Keratinocyte (primary cell): ENCODE measurements around the gene AGFG1. TPM values are rescaled to one million over a fixed set of nuclear protein-coding genes. Genes with fewer than 3 reads are reported as not detected.

ENCODE experiments used
- DNase-seq: peaks from one replicate; pipeline ENCODE4 v3.0.0-alpha.2; 2011; ENCODE audit warnings: low read depth, missing footprints, low spot score
- FAIRE-seq: peaks from 2 replicates; lab custom pipeline; 2011; peaks lifted over from hg19 to GRCh38; lab: Jason Lieb, UNC
- H2AFZ ChIP-seq: 2 replicates; pipeline ENCODE4 v1.6.0; 2012; ENCODE audit warnings: low read length, control low read depth, inconsistent platforms; ENCODE audit not compliant: control insufficient read depth
- H3K27ac ChIP-seq: 2 replicates; pipeline ENCODE4 v1.5.1; 2011; ENCODE audit warnings: low read length; ENCODE audit not compliant: control insufficient read depth, insufficient read depth
- H3K27me3 ChIP-seq: 3 replicates; pipeline ENCODE4 v1.6.0; 2011; ENCODE audit warnings: low read length; ENCODE audit not compliant: control insufficient read depth, insufficient read depth; ENCODE audit errors: extremely low read depth
- H3K36me3 ChIP-seq, 2 experiments: 2 replicates in 1 of 2; 3 replicates in 1 of 2; pipeline ENCODE4 v1.5.1; 2011; ENCODE audit warnings: low read length in 2 of 2, mild to moderate bottlenecking in 1 of 2; ENCODE audit not compliant: control insufficient read depth in 2 of 2, insufficient read depth in 2 of 2; ENCODE audit errors: extremely low read depth in 1 of 2
- H3K4me1 ChIP-seq: 3 replicates; pipeline ENCODE4 v1.5.1; 2011; ENCODE audit warnings: low read length; ENCODE audit not compliant: control insufficient read depth, insufficient read depth; ENCODE audit errors: extremely low read depth
- H3K4me2 ChIP-seq: 3 replicates; pipeline ENCODE4 v1.6.0; 2011; ENCODE audit warnings: low read depth, low read length; ENCODE audit not compliant: control insufficient read depth, insufficient read depth; ENCODE audit errors: extremely low read depth
- H3K4me3 ChIP-seq, 3 experiments: fragments of 200-600 bp in 1 of 3; sonication (generic) in 1 of 3; 2 replicates in 2 of 3; 3 replicates in 1 of 3; pipeline ENCODE4 v1.5.1; 2011 to 2016; ENCODE audit warnings: low read length in 3 of 3, mild to moderate bottlenecking in 3 of 3, control low read depth in 2 of 3, inconsistent platforms in 1 of 3, low read depth in 1 of 3, mixed read lengths in 1 of 3, mixed run types in 1 of 3, moderate library complexity in 1 of 3; ENCODE audit not compliant: control insufficient read depth in 2 of 3, insufficient read depth in 2 of 3; ENCODE audit errors: extremely low read depth in 1 of 3
- H3K79me2 ChIP-seq: 2 replicates; pipeline ENCODE4 v1.6.0; 2012; ENCODE audit warnings: low read length; ENCODE audit not compliant: control insufficient read depth, insufficient read depth
- H3K9ac ChIP-seq: 3 replicates; pipeline ENCODE4 v1.6.0; 2011; ENCODE audit warnings: low read length; ENCODE audit not compliant: control insufficient read depth, insufficient read depth; ENCODE audit errors: extremely low read depth
- H3K9me1 ChIP-seq: 3 replicates; pipeline ENCODE4 v1.6.0; 2011; ENCODE audit warnings: low read length; ENCODE audit not compliant: control insufficient read depth, insufficient read depth; ENCODE audit errors: extremely low read depth
- H3K9me3 ChIP-seq: 2 replicates; pipeline ENCODE4 v1.5.1; 2012; ENCODE audit warnings: low read depth, low read length; ENCODE audit not compliant: control insufficient read depth
- H4K20me1 ChIP-seq: 3 replicates; pipeline ENCODE4 v1.6.0; 2011; ENCODE audit warnings: low read length; ENCODE audit not compliant: control insufficient read depth, insufficient read depth; ENCODE audit errors: extremely low read depth
- CTCF ChIP-seq, 3 experiments: IDR thresholded peaks in 1 of 3; conservative IDR thresholded peaks in 1 of 3; optimal IDR thresholded peaks in 1 of 3; 2 replicates in 2 of 3; 3 replicates in 1 of 3; pipeline versions ENCODE3 to v1.5.1; 2011; ENCODE audit warnings: low read length in 3 of 3, mild to moderate bottlenecking in 3 of 3, moderate library complexity in 2 of 3, control low read depth in 1 of 3, inconsistent platforms in 1 of 3; ENCODE audit not compliant: insufficient read depth in 2 of 3; ENCODE audit errors: extremely low read depth in 1 of 3
- EZH2 ChIP-seq: IDR thresholded peaks from one replicate; pipeline ENCODE4 v1.6.1; 2012; ENCODE audit warnings: inconsistent platforms, mild to moderate bottlenecking, low read length, moderate library complexity
- dilution Hi-C: fragments of 300-500 bp; cut with MboI; formaldehyde crosslinking; loops from one replicate; pipeline ENCODE4 v1.7.0; 2020; ENCODE audit warnings: low sequenced_read_pairs; ENCODE audit not compliant: extremely low pct_ligation_motif_present
- polyA plus RNA-seq, 5 experiments: library from polyadenylated mRNA; depleted of rRNA in 3 of 5; stranded (reverse) in 3 of 5; stranded (forward) in 1 of 5; unstranded in 1 of 5; fragments of >200 nt; gene quantifications; 1 replicate in 1 of 5; 2 replicates in 3 of 5; 3 replicates in 1 of 5; pipeline versions ENCODE4 v1.2.1 to v1.2.3, GENCODE V29; 2011 to 2012; ENCODE audit warnings: missing spikeins in 2 of 5, low read depth in 1 of 5, low replicate concordance in 1 of 5

The AGFG1 gene
- polyA plus RNA-seq, 1 donor (not counting 4 experiments of a cell fraction or from before 2014, with no cell fraction given) = 111 TPM

GRCh38 chr2:227565080-227565479 lies 93.1 kb downstream of the AGFG1 start:
- no peak for FAIRE-seq

GRCh38 chr2:227566012-227566411 lies 94.1 kb downstream of the AGFG1 start:
- H3K27me3 ChIP-seq = no peaks in the 10 kb centered on the region
- H3K36me3 ChIP-seq = peaks cover 3 to 4% of the 10 kb centered on the region in 2 experiments
- no peaks in the 10 kb centered on the region for H3K79me2 ChIP-seq
- H3K4me2 ChIP-seq = no peak overlapping the region
- no peaks in the 10 kb centered on the region for H3K9me3 ChIP-seq
- H3K4me3 ChIP-seq = no peak overlapping the region
- no peak overlapping the region for H3K27ac ChIP-seq
- no peak for FAIRE-seq
- H3K9ac ChIP-seq = no peak overlapping the region
- H4K20me1 ChIP-seq = no peaks in the 10 kb centered on the region
- no peak for DNase-seq
- H2AFZ ChIP-seq = no peak overlapping the region
- no peaks in the 10 kb centered on the region for H3K9me1 ChIP-seq
- H3K4me1 ChIP-seq = no peaks in the 10 kb centered on the region
- TF ChIP-seq CTCF (optimal IDR thresholded peaks at IDR 0.05 in 1 of 3, IDR thresholded peaks at IDR 0.05 in 1 of 3, conservative IDR thresholded peaks at IDR 0.05 in 1 of 3; ENCODE audit: extremely low read depth in 1 of 3, insufficient read depth in 2 of 3, low read length in 3 of 3) = no peak
- no peak for TF ChIP-seq EZH2
- dilution Hi-C loops = no loop called here

More at GRCh38 chr2:227565080-227565479, 93.1 kb downstream of the AGFG1 start:
- Histone ChIP-seq H4K20me1 (no peaks in the 10 kb centered on the region), H3K36me3 (peaks cover 3 to 4% of the 10 kb centered on the region in 2 experiments), H3K27me3 (no peaks in the 10 kb centered on the region), H2AFZ (no peak overlapping the region), H3K27ac (no peak overlapping the region), H3K9ac (no peak overlapping the region), H3K4me1 (no peaks in the 10 kb centered on the region), H3K79me2 (no peaks in the 10 kb centered on the region), H3K4me3 (no peak overlapping the region), H3K4me2 (no peak overlapping the region), H3K9me3 (no peaks in the 10 kb centered on the region), H3K9me1 (no peaks in the 10 kb centered on the region)
- DNase-seq = no peak
- TF ChIP-seq EZH2 (no peak), CTCF (optimal IDR thresholded peaks at IDR 0.05 in 1 of 3, IDR thresholded peaks at IDR 0.05 in 1 of 3, conservative IDR thresholded peaks at IDR 0.05 in 1 of 3; ENCODE audit: extremely low read depth in 1 of 3, insufficient read depth in 2 of 3, low read length in 3 of 3) (no peak)
- dilution Hi-C loops = no loop called here
